ENCODE results near the gene RHBDL3. TPM values are rescaled to one million over a fixed set of nuclear protein-coding genes. Genes with fewer than 3 reads are reported as not detected.

Gene RHBDL3
- total and polyA plus RNA-seq, 2 of the 8 experiments (the other 6 are each of a cell fraction or from before 2014, with no cell fraction given), result 9.6 to 12.2 TPM

GRCh38 chr17:32264823-32265191, 825 bp upstream of the RHBDL3 start:
- Histone ChIP-seq H2BK120ac (replicated peaks; ENCODE audit: low read depth, low read length) (no peak overlapping the region), H2BK15ac (ENCODE audit: low read length) (0 out of 2 replicates have a peak overlapping the region, but pooled peaks have one; percentile 61), H2BK5ac (ENCODE audit: low read depth, low read length) (no peak overlapping the region), H3K36me3 (ENCODE audit: control insufficient read depth in 2 of 4, insufficient read depth in 4 of 4, low read length in 3 of 4) (no peaks in the 10 kb centered on the region), H2BK12ac (ENCODE audit: low read depth, low read length) (peak overlapping the region; percentile 83; the same call in 1 of the 2 replicates), H3K27ac (ENCODE audit: low read depth, low read length) (no peak overlapping the region), H3K56ac (replicated peaks; ENCODE audit: insufficient read length, low read depth, low read length) (no peak overlapping the region), H3K4me3 (ENCODE audit: extremely low read depth in 1 of 4, insufficient read depth in 2 of 4, low read depth in 3 of 4, low read length in 4 of 4) (peak overlapping the region; percentile 42 to 59 (median 54)), H4K8ac (ENCODE audit: extremely low read depth, insufficient read depth, low read length) (no peak overlapping the region), H3K27me3 (replicated peaks in 1 of 4; ENCODE audit: control insufficient read depth in 3 of 4, extremely low read depth in 1 of 4, insufficient read depth in 3 of 4, low read length in 3 of 4) (peaks cover 0 to 34% (median 29%) of the 10 kb centered on the region in 4 experiments; a peak in 5 of 7 replicates), H2AK5ac (ENCODE audit: low read depth, low read length) (no peak overlapping the region), H3K4me2 (ENCODE audit: insufficient read depth in 1 of 2, low read depth in 2 of 2, low read length in 2 of 2) (peak overlapping the region; percentile 79 to 91), H3K79me1 (ENCODE audit: low read depth, low read length) (peaks cover 10% of the 10 kb centered on the region), H3K4ac (replicated peaks; ENCODE audit: insufficient read length, low read depth, low read length) (no peak overlapping the region), H3K9ac (replicated peaks in 1 of 4; ENCODE audit: extremely low read depth in 1 of 4, low read depth in 3 of 4, low read length in 3 of 4) (no peak overlapping the region), H2BK20ac (ENCODE audit: low read length) (0 out of 2 replicates have a peak overlapping the region, but pooled peaks have one; percentile 64), H3K23me2 (ENCODE audit: low read depth, low read length) (peaks cover 17% of the 10 kb centered on the region; the same call in 1 of the 2 replicates), H4K91ac (replicated peaks; ENCODE audit: insufficient read length, low read length) (peak overlapping the region; percentile 44), H4K20me1 (replicated peaks in 1 of 2; ENCODE audit: control insufficient read depth in 1 of 2, insufficient read depth in 2 of 2, low read length in 2 of 2) (peaks cover 0 to 1% of the 10 kb centered on the region in 2 experiments), H3K4me1 (replicated peaks in 1 of 4; ENCODE audit: control insufficient read depth in 3 of 4, insufficient read depth in 4 of 4, low read length in 3 of 4) (peaks cover 7 to 24% (median 16%) of the 10 kb centered on the region in 4 experiments), H3K9me3 (ENCODE audit: insufficient read depth in 2 of 2, low read depth in 1 of 2, low read length in 1 of 2) (no peaks in the 10 kb centered on the region), H2AFZ (ENCODE audit: low read length) (peak overlapping the region; percentile 43; the same call in 1 of the 2 replicates), H3K18ac (ENCODE audit: extremely low read depth, low read length) (peak overlapping the region; percentile 42; the same call in 1 of the 2 replicates), H3K79me2 (ENCODE audit: control insufficient read depth in 1 of 2, insufficient read depth in 2 of 2, low read length in 2 of 2) (peaks cover 0 to 7% of the 10 kb centered on the region in 2 experiments; a peak in 1 of 4 replicates), H4K5ac (ENCODE audit: insufficient read length, low read depth, low read length) (no peak overlapping the region), H3K23ac (ENCODE audit: insufficient read length) (no peak overlapping the region), H3K14ac (ENCODE audit: insufficient read length) (no peak overlapping the region)
- FAIRE-seq (peak; percentile 52), DNase-seq (ENCODE audit: low read depth in 1 of 2, low spot score in 2 of 2) (peak in 1 of 2 experiments; percentile 60)
- CTCF ChIA-PET (ENCODE audit: partially characterized antibody), result interaction anchor here (0.6 to 6.5 kb wide), 11 partner anchors 9 to 180 kb away, joined by 3 to 61 read pairs (median 8); partner anchors contain the start of gene PSMD11
- POLR2A ChIA-PET (ENCODE audit: partially characterized antibody), result interaction anchor here (0.9 to 4.5 kb wide), 4 partner anchors 16 to 89 kb away, joined by 3 to 15 read pairs (median 3); no protein-coding TSS in a partner anchor
- 10% methylated on average over 8 of the region's 8 CpGs; no CpG with 5 or more reads in 1 of the 2 experiments for WGBS, 2 experiments (ENCODE audit: extremely low coverage in 1 of 2, insufficient coverage in 1 of 2, insufficient read length in 1 of 2, insufficient replicate concordance in 2 of 2, low coverage in 1 of 2, low lambda C conversion rate in 2 of 2, missing lambda C conversion rate in 1 of 2)
- TF ChIP-seq SIN3A (conservative IDR thresholded peaks at IDR 0.05 in 1 of 2, IDR thresholded peaks at IDR 0.05 in 1 of 2; ENCODE audit: low read depth in 1 of 2, low read length in 2 of 2) (0 out of 4 replicates have a peak, but pooled peaks of 1 of the 2 experiments have one; percentile 7), RNF2 (IDR thresholded peaks at IDR 0.05; ENCODE audit: borderline replicate concordance, low read depth, low read length, missing control alignments, poor library complexity, severe bottlenecking) (no peak), SP4 (IDR thresholded peaks at IDR 0.05; ENCODE audit: low read length) (no peak), EZH2 (IDR thresholded peaks at IDR 0.05; ENCODE audit: low read depth, low read length, severe bottlenecking) (peak; percentile 62), HDAC2 (IDR thresholded peaks at IDR 0.05; ENCODE audit: borderline replicate concordance in 1 of 2, low read depth in 2 of 2, low read length in 2 of 2) (no peak), CHD1 (IDR thresholded peaks at IDR 0.05; ENCODE audit: low read depth, low read length) (no peak), ATF2 (IDR thresholded peaks at IDR 0.05; ENCODE audit: low read length) (0 out of 2 replicates have a peak, but pooled peaks have one; percentile 29)
